ENCODE results near the gene ZCWPW1. TPM values are rescaled to one million over a fixed set of nuclear protein-coding genes. Genes with fewer than 3 reads are reported as not detected.

ZCWPW1 gene
- total RNA-seq, 2 experiments from 2014 or later, result 3.9 to 4.0 TPM

DNA sequence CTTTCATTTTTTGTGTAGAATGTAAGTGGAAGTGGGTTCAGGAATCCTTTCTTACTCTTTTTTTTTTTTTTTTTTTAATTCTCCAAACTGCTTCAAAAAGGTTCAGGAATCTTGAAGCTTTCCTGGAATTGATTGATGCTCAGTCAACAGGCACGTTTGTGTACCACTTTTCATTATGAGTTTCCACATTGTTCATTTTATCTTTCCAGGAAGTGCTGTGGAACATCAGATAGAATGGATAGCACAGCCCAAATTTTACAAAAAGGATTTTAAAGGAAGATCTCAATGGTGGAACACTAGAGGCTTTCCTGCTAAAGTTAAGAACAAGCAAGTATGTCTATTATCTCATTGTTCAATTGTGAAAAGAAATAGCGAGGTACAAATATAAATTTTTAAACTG, 9.7 kb upstream of the ZCWPW1 start:
- no peak for DNase-seq
- CTCF ChIA-PET, result interaction anchor here (1.0 to 1.8 kb wide), 2 partner anchors 12 to 13 kb away, joined by 5 read pairs; no protein-coding TSS in a partner anchor
- Mint-ChIP-seq H3K27me3 (no peaks in the 10 kb centered on the region), H3K36me3 (peaks cover 27% of the 10 kb centered on the region), H3K9me3 (no peaks in the 10 kb centered on the region), H3K27ac (peak overlapping the region; percentile 23), H3K4me1 (ENCODE audit: low read depth) (peaks cover 20% of the 10 kb centered on the region), H3K4me3 (no peak overlapping the region)
- intact Hi-C loops (cut with micrococcal nuclease), result no loop called here
- POLR2A ChIA-PET, result no interaction called here

DNA sequence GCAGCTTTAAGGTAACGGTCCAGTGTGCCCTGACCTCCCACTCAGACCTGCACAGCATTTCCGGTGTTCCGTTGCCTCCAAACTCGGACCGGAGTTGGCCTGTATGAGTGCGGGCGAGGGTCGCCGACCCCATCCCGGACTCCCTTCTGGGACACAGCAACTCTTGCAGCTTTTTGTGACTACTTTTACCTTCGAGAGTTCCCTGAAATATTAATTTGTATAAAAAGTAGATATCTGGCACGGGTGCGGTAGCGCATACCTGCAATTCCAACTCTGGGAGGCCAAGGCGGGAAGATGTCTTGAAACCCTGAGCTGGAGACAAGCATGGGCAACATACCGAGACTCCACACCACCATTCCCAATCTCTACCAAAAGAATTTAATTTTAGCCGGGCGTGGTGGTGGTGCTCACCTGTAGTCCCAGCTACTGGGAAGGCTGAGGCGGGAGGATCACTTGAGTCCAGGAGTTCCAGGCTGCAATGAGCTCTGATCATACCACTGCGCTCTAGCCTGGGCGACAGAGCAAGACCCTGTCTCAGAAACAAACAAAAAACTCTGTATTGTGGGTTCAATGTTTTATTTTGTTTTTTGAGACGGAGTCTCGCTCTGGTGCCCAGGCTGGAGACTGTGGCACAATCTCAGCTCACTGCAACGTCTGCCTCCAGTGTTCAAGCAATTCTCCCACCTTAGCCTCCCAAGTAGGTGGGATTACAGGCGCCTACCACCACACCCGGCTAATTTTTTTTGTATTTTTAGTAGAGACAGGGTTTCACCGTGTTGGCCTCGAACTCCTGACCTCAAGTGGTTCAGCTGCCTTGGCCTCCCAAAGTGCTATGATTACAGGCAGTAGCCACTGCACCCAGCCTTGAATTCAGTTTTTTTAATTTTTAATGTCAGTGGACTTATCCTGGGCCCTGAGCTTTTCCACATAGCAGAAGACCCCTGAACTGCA, 8.9 kb upstream of the ZCWPW1 start:
- intact Hi-C loops (cut with micrococcal nuclease), result no loop called here
- Mint-ChIP-seq H3K27me3 (no peaks in the 10 kb centered on the region), H3K9me3 (no peaks in the 10 kb centered on the region), H3K27ac (peak overlapping the region; percentile 96), H3K36me3 (peaks cover 34% of the 10 kb centered on the region), H3K4me1 (ENCODE audit: low read depth) (peaks cover 28% of the 10 kb centered on the region), H3K4me3 (peak overlapping the region; percentile 91)
- no peak for DNase-seq
- CTCF ChIA-PET, result interaction anchor here (0.9 to 1.7 kb wide), 4 partner anchors 9 to 254 kb away, joined by 3 to 7 read pairs (median 4); partner anchors contain the start of gene ZCWPW1
- POLR2A ChIA-PET, result interaction anchor here (1.0 to 1.1 kb wide), 2 partner anchors 9 to 246 kb away, joined by 3 to 5 read pairs; partner anchors contain the start of gene ZCWPW1

DNA sequence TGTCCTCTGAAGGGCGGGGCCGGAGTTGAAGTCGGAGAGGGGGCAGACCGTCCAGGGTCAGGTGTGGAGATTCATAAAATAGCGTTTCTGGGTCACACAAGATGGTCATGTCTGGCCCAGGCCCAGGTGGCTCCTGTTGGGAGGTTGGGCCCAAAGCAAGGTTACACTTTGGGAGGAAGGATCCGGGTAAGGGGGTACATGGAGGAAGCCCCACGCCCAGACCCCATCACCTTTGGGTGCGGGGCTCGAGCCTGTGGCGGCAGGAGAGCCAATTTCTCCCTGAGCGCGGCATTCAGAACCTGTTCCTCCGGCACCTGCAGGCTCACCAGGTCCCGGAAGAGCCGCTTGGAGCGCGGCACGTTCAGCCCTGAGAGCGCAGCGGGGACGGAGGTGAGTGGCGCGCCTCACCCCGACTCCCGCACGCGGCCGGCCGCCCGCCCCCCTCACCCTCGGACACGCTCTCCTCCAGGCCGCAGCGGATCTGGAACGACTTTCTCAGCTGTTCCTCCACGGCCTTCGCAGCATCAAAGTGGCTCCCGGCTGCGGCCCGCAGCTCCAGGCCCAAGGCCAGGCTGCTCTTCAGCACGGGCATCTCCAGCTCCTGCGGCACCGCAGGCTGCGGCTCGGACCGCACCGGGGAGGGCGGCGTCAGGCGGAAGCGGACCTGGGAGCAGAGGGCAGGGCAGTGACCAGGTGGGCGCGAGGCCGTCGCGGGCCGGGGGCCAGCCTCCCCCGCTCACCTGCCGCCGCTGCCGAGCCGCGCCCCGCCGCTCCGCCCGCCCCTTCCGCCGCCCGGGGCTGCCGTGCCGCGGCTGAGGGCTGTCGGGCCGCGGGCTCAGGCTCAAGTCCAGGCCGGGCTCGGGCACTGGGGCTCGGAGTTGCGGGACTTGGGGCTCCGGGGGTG, 7.2 kb upstream of the ZCWPW1 start:
- peaks cover 44% of the 10 kb centered on the region for H3K4me1 Mint-ChIP-seq (ENCODE audit: low read depth)
- H3K4me3 Mint-ChIP-seq, result peak overlapping the region; percentile 91
- no peaks in the 10 kb centered on the region for H3K9me3 Mint-ChIP-seq
- H3K27me3 Mint-ChIP-seq, result no peaks in the 10 kb centered on the region
- H3K36me3 Mint-ChIP-seq, result peaks cover 46% of the 10 kb centered on the region
- intact Hi-C loops (cut with micrococcal nuclease), result loop anchor here (1.0 kb wide), 3 partner anchors 7 to 44 kb away; partner anchors contain the start of genes TSC22D4 and ZCWPW1
- ChIA-PET POLR2A (interaction anchor here (0.6 to 1.4 kb wide), 6 partner anchors 8 to 264 kb away, joined by 3 to 5 read pairs (median 4); partner anchors contain the start of gene ZCWPW1), CTCF (interaction anchor here (0.6 to 1.7 kb wide), 4 partner anchors 15 to 270 kb away, joined by 3 to 7 read pairs (median 4); partner anchors contain the start of gene POP7)
- peak overlapping the region; percentile 96 for H3K27ac Mint-ChIP-seq
- DNase-seq, result peak; percentile 62

DNA sequence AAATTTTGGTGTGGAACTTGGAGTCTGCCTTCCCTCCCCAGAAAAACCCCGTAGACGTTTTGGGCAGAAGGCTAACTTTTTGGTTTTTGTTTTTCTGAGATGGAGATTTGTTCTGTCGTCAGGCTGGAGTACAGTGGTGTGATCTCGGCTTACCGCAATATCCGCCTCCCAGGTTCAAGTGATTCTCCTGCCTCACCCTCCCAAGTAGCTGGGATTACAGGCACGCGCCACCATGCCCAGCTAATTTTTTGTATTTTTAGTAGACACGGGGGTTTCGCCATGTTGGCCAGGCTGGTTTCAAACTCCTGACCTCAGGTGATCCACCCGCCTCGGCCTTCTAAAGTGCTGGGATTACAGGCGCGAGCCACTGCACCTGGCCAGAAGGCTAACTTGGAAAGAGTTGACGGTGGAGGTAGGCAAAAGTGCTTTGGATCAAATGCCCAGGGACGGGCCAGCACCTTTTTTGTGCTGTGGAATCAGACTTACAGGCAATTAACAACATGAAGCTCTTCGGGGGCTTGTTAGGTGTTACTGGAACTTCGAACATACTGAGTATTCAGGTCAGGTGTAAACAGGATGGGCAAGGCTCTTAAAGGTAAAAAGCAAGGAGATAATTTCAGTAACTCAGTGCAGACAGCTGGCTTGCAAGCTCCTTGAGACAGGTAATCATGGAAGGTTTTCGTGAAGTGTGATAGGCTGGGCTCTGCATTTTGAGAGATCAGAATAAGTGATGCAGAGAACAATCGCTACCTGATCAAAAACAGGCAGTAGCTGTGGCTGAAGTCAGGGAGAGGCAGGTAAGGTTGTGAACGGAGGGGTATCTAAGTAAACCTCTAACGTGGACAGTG, 6.0 kb upstream of the ZCWPW1 start:
- Mint-ChIP-seq H3K4me3 (peak overlapping the region; percentile 89), H3K4me1 (ENCODE audit: low read depth) (peaks cover 47% of the 10 kb centered on the region), H3K9me3 (peaks cover under 1% of the 10 kb centered on the region), H3K27ac (peak overlapping the region; percentile 96), H3K36me3 (peaks cover 53% of the 10 kb centered on the region), H3K27me3 (peaks cover 2% of the 10 kb centered on the region)
- ChIA-PET CTCF (interaction anchor here (1.1 kb wide), 1 partner anchor 16 kb away, joined by 4 read pairs; no protein-coding TSS in a partner anchor), POLR2A (interaction anchor here (1.4 to 1.8 kb wide), 2 partner anchors 10 to 39 kb away, joined by 4 to 5 read pairs; no protein-coding TSS in a partner anchor)
- intact Hi-C loops (cut with micrococcal nuclease), result no loop called here
- DNase-seq, result no peak

DNA sequence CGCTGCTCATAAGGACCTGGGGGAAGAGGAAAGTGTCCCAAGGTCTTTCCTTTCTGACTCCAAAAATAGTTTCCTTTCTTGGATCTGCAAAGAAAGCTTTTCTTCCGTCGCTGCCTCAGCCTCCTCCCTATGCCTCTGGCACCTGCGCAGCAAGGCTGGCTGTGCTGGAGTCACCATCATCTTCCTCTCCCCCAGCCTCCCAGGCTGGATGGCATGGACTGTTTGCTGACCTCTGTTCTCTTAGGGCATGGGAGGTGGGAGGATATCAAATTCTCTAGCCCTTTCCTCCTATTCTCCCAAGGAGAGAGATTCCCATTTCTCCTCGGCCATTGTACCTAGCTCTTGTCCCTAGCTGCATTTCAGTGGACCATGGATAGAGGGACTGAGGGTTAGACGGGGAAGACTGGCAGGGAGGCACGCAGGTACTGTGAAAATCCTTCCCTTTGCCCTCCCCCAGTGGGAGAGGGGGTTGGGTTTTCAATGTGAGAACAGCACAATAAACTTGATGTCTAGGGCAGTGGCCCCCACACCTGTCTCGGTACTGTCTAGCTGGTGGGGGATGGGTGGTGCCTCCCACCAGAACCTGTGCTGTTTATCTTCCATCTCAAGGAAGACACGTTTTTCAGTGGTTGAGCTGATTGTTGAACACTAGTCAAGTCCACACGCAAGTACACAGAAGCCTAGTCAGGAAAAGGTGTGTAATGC, 5.2 kb upstream of the ZCWPW1 start:
- peaks cover 6% of the 10 kb centered on the region for H3K27me3 Mint-ChIP-seq
- H3K36me3 Mint-ChIP-seq, result peaks cover 57% of the 10 kb centered on the region
- H3K9me3 Mint-ChIP-seq, result peaks cover 4% of the 10 kb centered on the region
- peak overlapping the region; percentile 89 for H3K4me3 Mint-ChIP-seq
- CTCF ChIA-PET, result interaction anchor here (1.1 kb wide), 1 partner anchor 17 kb away, joined by 4 read pairs; no protein-coding TSS in a partner anchor
- peaks cover 51% of the 10 kb centered on the region for H3K4me1 Mint-ChIP-seq (ENCODE audit: low read depth)
- POLR2A ChIA-PET, result interaction anchor here (1.8 kb wide), 1 partner anchor 11 kb away, joined by 5 read pairs; no protein-coding TSS in a partner anchor
- peak overlapping the region; percentile 96 for H3K27ac Mint-ChIP-seq
- intact Hi-C loops (cut with micrococcal nuclease), result no loop called here
- no peak for DNase-seq

DNA sequence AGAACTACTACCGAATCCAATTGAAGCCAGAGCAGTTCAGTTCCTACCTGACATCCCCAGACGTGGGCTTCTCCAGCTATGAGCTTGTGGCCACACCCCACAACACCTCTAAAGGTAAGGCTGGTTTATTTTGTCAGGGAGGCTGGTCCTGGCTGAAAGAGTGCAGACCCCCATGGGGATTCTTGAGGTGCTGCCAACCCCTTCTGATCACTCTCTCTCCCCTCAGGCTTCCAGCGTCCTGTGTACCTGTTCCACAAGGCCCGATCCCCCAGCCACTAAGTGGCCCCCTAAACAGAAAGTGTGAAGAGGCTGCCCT, 4.7 kb upstream of the ZCWPW1 start:
- ChIA-PET CTCF (no interaction called here), POLR2A (interaction anchor here (1.8 kb wide), 1 partner anchor 11 kb away, joined by 5 read pairs; no protein-coding TSS in a partner anchor)
- peak overlapping the region; percentile 96 for H3K27ac Mint-ChIP-seq
- peaks cover 8% of the 10 kb centered on the region for H3K27me3 Mint-ChIP-seq
- DNase-seq, result no peak
- H3K4me1 Mint-ChIP-seq (ENCODE audit: low read depth), result peaks cover 51% of the 10 kb centered on the region
- intact Hi-C loops (cut with micrococcal nuclease), result no loop called here
- H3K36me3 Mint-ChIP-seq, result peaks cover 61% of the 10 kb centered on the region
- H3K4me3 Mint-ChIP-seq, result no peak overlapping the region
- peaks cover 4% of the 10 kb centered on the region for H3K9me3 Mint-ChIP-seq

DNA sequence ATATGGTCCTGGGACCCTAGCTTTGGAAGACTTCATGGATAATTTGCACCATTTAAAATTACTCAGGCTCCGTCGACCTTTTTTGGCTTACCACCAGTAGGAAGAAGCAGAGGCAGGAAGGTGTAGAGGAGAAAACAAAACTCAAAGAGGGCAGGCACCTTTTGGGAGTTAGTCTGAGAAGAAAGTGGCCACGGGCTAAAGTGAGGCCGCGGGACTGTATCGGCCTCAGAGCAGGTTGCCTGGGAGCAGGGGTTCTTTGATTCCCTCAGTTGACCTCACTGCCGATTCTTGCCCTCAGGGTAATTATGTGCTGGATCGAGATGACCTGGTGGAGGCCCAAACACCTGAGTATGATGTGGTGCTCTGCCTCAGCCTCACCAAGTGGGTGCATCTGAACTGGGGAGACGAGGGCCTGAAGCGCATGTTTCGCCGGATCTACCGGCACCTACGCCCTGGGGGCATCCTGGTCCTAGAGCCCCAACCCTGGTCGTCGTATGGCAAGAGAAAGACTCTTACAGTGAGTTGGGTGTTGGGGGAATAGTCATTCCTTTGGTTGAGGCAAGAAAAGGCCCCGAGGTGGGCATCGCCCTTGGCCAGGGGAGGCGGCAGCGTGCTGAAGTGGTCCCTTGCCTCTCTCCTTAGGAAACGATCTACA, 4.2 kb upstream of the ZCWPW1 start:
- Mint-ChIP-seq H3K4me3 (peak overlapping the region; percentile 87), H3K4me1 (ENCODE audit: low read depth) (peaks cover 56% of the 10 kb centered on the region), H3K27ac (peak overlapping the region; percentile 96), H3K9me3 (peaks cover 4% of the 10 kb centered on the region), H3K36me3 (peaks cover 61% of the 10 kb centered on the region), H3K27me3 (peaks cover 8% of the 10 kb centered on the region)
- intact Hi-C loops (cut with micrococcal nuclease), result no loop called here
- ChIA-PET POLR2A (no interaction called here), CTCF (no interaction called here)
- DNase-seq, result no peak

DNA sequence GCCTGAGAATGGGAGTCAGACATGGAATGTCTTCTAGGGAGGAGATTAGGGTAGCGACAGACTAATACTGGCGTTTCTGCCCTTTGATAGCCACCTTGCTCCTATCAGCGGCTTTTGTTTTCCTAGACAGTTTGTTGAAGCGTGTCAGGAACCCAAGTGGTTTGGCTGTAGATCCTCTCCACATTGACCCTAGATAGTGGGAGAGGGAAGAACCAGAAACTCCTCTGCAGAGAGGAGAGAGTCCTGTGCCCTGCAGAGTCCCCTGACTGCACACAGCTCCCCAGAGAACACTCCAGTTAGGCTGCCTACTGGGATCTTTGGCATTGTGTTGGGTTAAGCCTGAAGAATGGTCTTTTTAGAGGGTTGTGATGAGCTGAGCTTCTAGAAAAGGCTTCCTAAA, 3.5 kb upstream of the ZCWPW1 start:
- Mint-ChIP-seq H3K4me1 (ENCODE audit: low read depth) (peaks cover 55% of the 10 kb centered on the region), H3K4me3 (peak overlapping the region; percentile 87), H3K27ac (peak overlapping the region; percentile 96), H3K36me3 (peaks cover 61% of the 10 kb centered on the region), H3K27me3 (peaks cover 8% of the 10 kb centered on the region), H3K9me3 (peaks cover 4% of the 10 kb centered on the region)
- intact Hi-C loops (cut with micrococcal nuclease), result no loop called here
- ChIA-PET CTCF (no interaction called here), POLR2A (no interaction called here)
- DNase-seq, result no peak

DNA sequence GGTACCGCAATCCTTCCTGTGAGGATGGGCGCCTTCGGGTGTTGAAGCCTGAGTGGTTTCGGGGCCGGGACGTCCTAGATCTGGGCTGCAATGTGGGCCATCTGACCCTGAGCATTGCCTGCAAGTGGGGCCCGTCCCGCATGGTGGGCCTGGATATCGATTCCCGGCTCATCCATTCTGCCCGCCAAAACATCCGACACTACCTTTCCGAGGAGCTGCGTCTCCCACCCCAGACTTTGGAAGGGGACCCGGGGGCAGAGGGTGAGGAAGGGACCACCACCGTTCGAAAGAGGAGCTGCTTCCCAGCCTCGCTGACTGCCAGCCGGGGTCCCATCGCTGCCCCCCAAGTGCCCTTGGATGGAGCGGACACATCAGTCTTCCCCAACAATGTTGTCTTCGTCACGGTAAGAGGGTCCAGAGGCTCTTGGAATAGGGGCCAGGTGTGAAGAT, 2.8 kb upstream of the ZCWPW1 start:
- Mint-ChIP-seq H3K27ac (peak overlapping the region; percentile 96), H3K4me3 (peak overlapping the region; percentile 87), H3K9me3 (peaks cover 4% of the 10 kb centered on the region), H3K4me1 (ENCODE audit: low read depth) (peaks cover 55% of the 10 kb centered on the region), H3K36me3 (peaks cover 59% of the 10 kb centered on the region), H3K27me3 (peaks cover 8% of the 10 kb centered on the region)
- CTCF ChIA-PET, result no interaction called here
- intact Hi-C loops (cut with micrococcal nuclease), result no loop called here
- POLR2A ChIA-PET, result no interaction called here
- DNase-seq, result no peak
